Hematopoietic multipotent progenitor cell treated with erythropoietin and hydrocortisone succinate and interleukin-3 and kit ligand, for 15 days (in vitro differentiated cells): ENCODE results near the gene GTF2F2.

Experiments
- DNase-seq: peaks from one replicate; pipeline ENCODE4 v3.0.0-alpha.2; 2015; ENCODE audit warnings: low spot score

GTF2F2 gene

GRCh38 chr13:45122941-45123340 lies 2.6 kb downstream of the GTF2F2 start:
- no peak for DNase-seq

DNA sequence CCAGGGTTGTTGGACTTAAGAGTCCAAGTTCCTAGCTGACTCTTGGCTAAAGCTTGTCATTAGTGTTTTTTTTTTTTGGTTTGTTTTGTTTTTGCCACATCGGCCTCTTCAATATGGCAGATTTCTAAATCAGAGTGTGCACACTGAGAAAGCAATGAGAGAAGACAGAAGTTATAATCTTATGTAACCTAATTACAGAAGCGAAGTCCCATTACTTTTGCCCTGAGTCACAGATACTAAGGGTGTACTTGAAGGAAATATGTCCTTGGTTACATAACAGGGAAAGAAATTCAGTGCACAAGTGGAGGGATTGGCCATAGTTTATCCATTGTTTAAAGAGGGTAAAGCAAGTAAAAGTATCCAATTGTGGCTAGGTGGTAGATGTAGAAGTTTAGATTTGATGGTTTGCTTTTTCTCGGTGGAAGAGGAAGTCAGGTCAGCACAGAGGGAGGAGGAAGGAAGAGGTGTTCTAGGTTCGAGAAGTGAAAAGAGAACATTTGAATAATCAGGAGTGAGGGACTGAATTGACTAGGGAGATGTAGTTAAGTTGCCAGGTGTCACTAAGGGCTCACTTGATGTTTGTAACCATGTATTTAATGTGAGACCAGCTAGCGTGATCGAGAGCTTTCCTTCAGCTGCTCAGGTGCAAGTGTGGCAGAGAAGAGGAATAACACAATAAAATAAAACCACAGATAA lies 12.2 kb downstream of the GTF2F2 start:
- DNase-seq = no peak

GRCh38 chr13:45133396-45134118 lies 13.2 kb downstream of the GTF2F2 start:
- no peak for DNase-seq

- no peak for DNase-seq
These were observed 16.6 kb downstream of the GTF2F2 start for GRCh38 chr13:45136741-45137504.

DNA sequence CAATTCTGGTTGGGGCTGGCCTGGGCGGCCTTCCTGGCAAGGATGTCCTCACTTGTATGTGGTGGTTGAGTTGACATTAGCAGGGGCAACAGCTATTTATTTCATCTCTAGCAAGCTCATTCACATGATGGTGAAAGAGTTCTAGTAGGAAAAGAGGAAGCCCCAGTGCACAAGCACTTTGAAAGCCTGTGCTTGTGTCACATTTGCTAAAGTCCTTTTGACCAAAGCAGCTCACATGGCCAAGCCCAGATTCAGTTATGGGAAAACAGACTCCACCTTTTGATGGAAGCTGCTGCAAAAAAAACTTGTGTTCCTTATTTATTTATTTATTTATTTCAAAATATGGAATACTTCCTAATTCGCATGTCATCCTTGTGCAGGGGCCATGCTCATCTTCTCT lies 17.2 kb downstream of the GTF2F2 start:
- no peak for DNase-seq

DNA sequence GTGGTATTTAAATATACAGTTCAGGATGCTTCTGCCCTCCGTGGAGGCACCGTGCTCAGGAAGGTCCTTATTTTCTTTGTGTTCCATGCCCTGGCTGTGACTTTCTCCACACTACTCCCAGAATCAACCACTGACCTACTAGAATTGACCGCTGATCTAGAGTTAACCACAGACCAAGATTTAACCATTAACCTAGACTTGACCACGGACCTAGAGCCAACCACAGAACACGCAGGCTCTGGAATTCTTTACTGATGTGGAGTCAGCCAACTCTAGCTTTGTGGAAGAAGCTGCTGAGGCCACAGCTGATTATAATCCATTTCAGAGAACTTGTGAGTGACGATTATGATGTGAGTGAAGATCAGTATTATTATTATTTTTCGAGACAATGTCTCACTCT lies 18.0 kb downstream of the GTF2F2 start:
- no peak for DNase-seq

- DNase-seq = no peak
These were observed 21.1 kb downstream of the GTF2F2 start for GRCh38 chr13:45141369-45141768.

DNA sequence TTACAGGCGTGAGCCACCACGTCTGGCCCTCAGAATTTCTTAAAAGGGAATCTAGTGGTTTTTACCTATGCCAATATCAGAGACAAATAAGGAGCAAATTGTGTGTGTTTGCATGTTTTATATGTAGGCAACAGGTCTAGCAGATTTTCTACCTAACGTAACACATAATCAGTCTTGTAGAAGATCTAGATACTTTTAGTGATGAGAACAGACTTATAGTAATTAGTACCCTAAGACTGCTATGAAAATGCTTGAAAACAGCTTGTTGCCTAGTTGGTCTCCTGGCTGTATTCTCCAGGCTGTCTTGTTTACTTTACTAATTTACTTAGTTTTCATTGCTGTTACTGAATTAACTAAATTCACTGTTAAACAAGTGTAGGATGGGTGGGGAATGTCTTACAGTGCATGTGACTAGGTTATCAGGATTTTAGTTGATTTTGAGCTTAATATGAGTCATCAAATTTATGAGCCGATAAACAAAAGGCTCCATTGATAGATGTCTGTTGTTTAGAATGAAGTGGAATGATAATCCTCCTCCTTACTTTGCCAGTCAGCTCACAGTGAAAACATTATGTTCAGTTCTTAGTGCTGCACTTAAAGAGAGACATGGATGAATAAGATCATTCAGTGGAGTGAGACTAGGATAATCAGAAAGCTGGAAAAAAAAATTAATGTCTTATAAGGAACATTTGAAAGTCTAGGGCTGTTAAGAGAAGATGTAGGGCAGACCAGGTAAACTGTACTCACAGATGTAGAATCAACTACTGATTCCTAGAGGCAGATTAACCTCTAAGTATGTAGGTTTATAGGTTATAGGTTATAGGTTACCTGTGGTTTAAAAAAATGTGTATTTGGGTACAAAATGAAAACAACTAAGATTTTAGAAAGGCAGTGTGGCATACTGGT lies 22.4 kb downstream of the GTF2F2 start:
- peak; percentile 39 for DNase-seq

DNA sequence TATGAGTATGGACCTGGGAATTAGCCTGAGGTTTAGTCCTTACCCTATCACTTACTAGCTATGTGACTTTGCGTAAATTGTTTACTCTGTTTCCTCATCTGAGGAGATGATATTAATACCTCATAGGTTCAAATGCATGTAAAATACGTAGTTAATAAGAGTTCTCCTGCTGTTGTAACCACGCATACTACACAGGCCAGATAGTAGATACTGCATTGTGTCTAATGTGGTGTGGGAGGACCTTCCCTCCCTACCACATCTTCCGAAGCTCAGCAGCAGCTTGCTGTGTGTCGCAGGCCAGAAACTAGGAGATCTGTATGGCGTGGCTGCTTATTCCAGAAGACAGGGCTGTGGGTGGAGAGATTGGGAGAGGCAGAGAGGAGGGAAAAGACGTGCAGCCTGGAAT lies 23.0 kb downstream of the GTF2F2 start:
- no peak for DNase-seq

GRCh38 chr13:45149964-45150363 lies 29.7 kb downstream of the GTF2F2 start:
- DNase-seq = no peak

DNA sequence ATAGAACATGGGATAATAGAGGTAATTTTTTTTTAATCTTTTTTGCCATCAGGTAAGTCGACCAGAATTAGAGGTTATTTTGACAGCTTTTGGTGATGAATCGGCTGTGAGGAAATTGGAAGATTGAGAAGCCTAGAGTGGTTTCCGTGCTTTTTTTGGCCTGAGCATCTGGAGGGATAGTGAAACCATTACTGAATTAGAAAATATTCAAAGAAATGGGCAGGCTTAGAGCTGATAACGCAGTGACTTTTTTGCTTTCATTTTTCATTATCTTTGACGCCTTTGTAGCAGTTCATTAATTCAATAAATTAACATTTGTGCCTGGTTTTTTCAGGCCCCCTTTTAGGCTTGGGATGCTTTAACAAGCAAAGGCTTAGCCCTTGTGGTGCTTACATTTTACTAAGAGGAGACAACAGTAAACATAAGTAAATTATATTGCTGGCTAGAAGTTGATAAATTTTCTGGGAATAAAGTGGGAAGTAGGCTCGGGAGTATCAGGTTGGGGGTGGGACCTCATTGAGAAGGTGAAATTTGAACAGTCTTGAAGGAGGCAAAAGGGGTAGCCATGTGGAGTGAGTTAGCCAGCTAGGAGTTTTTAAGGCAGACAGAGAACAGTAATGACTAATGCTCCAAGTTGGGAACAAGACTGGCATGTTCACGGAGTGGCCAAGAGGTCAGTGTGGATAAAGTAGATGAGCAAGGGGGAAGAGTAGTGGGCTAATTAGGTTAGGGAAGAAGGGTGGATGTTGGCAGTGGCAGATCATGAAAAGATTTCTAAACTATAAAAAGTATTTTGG lies 36.5 kb downstream of the GTF2F2 start:
- no peak for DNase-seq

- no peak for DNase-seq
These were observed 41.9 kb downstream of the GTF2F2 start for GRCh38 chr13:45162194-45162593.

DNA sequence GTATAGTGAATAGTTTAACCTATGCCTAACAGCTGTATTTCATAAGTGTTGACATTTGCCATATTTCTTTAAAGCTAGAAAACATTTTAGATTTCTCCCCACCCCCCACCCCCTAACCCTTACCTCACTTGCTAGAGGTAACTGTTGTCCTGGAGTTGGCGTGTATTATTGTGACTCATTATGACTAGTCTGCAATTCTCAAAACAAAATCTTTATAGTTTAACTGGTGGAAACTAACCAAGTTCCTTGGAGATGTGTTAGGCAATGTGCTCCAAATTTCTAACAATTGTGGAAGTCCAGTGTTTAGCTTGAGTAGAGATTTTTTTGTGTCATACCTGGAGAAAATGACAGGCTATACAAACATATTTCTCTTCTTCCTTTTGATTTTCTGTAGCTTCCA lies 42.5 kb downstream of the GTF2F2 start:
- DNase-seq = no peak

DNA sequence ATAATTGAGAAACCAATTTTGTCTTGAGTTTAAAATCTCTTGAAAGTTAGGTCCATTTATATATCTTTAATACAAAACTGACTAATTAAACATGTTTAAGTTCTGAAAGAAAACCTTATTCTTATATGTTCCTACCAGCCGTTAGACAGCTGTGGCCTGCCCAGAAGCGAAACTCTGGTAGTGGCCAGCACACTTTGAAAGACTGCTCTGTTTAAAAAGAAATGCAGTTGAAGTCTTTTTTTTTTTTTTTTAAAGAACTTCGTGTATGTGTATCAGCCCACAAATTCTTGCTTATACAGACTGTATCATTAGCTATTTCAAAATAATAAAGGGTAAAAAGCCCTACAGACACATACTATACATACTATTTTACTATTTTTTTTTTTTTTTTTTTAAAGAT lies 46.5 kb downstream of the GTF2F2 start:
- no peak for DNase-seq

DNA sequence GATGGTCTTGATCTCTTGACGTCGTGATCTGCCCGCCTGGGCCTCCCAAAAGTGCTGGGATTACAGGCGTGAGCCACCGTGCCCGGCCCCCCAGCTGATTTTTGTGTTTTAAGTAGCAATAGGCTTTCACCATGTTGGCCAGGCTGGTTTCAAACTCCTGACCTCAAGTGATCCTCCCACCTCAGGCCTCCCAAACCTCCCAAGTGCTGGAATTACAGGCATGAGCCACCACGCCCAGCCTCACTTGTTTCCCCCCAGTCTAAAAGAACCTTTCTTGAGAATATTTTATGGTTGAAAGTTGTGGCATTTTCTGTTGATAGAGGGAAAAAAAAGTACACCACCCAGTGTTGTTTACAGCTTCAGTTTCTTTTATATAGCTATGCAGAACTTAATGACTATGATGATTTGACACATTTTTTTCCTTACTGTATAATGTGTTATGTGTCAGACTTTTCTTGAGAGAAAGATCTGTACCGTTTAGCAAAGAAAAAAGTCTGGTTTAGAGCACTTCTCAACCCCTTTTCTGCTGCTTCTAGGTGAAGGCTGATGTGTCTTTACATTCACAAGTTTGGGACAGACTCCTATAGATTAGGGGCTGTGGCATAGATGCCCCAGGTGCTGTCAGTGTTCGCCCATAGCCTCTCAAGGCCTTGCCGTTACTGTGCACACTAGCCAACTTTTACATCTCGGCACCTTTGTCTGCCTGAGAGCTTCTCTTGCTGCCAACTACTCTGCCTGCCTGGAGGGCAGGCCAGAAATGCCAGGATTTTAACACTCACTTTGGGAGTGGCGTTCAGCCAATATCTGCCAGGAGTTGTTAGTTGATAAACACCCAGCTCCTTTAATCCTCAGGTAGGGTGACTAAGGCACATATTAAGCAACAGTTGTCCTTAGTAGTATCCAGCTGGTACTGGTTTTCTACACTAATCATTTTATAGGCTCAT lies 47.6 kb downstream of the GTF2F2 start:
- DNase-seq = peak; percentile 88

DNA sequence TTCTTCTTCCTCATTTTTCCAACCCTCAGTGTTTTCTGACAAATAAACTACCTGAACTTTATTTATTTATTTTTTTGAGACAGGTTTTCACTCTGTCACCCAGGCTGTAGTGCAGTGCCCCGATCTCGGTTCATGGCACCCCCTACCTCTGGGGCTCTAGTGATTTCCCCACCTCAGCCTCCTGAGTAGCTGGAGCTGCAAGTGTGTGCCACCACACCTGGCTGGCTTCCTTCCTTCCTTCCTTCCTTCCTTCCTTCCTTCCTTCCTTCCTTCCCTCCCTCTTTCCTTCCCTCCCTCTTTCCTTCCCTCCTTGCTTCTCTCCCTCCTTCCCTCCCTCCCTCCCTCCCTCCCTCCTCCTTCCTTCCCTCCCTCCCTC lies 48.2 kb downstream of the GTF2F2 start:
- DNase-seq = no peak

GRCh38 chr13:45174478-45174877 lies 54.2 kb downstream of the GTF2F2 start:
- no peak for DNase-seq

- DNase-seq = no peak
These were observed 58.2 kb downstream of the GTF2F2 start for GRCh38 chr13:45178349-45179162.

GRCh38 chr13:45179428-45179827 lies 59.1 kb downstream of the GTF2F2 start:
- no peak for DNase-seq
